NOMO-1 treated with dmso at 0.1 percent for 144 hours (cell line): ENCODE measurements around the gene SIN3B.
"Not testable (repeated sequence)": the region's sequence is repeated elsewhere in the genome, so short reads cannot be mapped to it uniquely, and the experiment has no call there.

Experiments used
- DNase-seq: peaks from one replicate; lab custom pipeline; 2025; ENCODE audit not compliant: unreplicated experiment; lab: John Stamatoyannopoulos, UW

Gene SIN3B

GRCh38 chr19:16829010-16829821 is at the start of gene SIN3B:
Gene SIN3B, plus strand, starts transcription at chr19:16829398. Its CDS starts 23 bp downstream, at chr19:16829421.
- peak; percentile 47 for DNase-seq

- DNase-seq = no peak
Measured at GRCh38 chr19:16779539-16780163, 49.5 kb upstream of the SIN3B start.

GRCh38 chr19:16782719-16783118 is 46.5 kb upstream of the SIN3B start:
- DNase-seq = no peak

GRCh38 chr19:16788479-16788878 is 40.7 kb upstream of the SIN3B start:
- peak; percentile 52 for DNase-seq

- no peak for DNase-seq
Measured at GRCh38 chr19:16789238-16789637, 40.0 kb upstream of the SIN3B start.

- no peak for DNase-seq
Measured at GRCh38 chr19:16790051-16790450, 39.1 kb upstream of the SIN3B start.

GRCh38 chr19:16791942-16792341 is 37.3 kb upstream of the SIN3B start:
- no peak for DNase-seq

- no peak for DNase-seq
Measured at GRCh38 chr19:16794456-16795441, 34.4 kb upstream of the SIN3B start.

GRCh38 chr19:16795731-16796130 is 33.5 kb upstream of the SIN3B start:
- no peak for DNase-seq

- no peak for DNase-seq
Measured at GRCh38 chr19:16797876-16798275, 31.3 kb upstream of the SIN3B start.

- not testable (repeated sequence) for DNase-seq
Measured at GRCh38 chr19:16798326-16798725, 30.9 kb upstream of the SIN3B start.

GRCh38 chr19:16799740-16800139 is 29.5 kb upstream of the SIN3B start:
- DNase-seq = no peak

- DNase-seq = no peak
Measured at GRCh38 chr19:16801600-16802013, 27.6 kb upstream of the SIN3B start.

- DNase-seq = no peak
Measured at GRCh38 chr19:16804176-16804575, 25.0 kb upstream of the SIN3B start.

- no peak for DNase-seq
Measured at GRCh38 chr19:16807549-16808284, 21.5 kb upstream of the SIN3B start.

- DNase-seq = no peak
Measured at GRCh38 chr19:16814526-16815100, 14.6 kb upstream of the SIN3B start.

GRCh38 chr19:16820056-16820455 is 9.1 kb upstream of the SIN3B start:
- no peak for DNase-seq

- DNase-seq = no peak
Measured at GRCh38 chr19:16821081-16821480, 8.1 kb upstream of the SIN3B start.

GRCh38 chr19:16822648-16823047 is 6.5 kb upstream of the SIN3B start:
- DNase-seq = no peak

- no peak for DNase-seq
Measured at GRCh38 chr19:16824658-16825311, 4.4 kb upstream of the SIN3B start.
